ENCODE results near the gene STK32C.

Gene STK32C

GRCh38 chr10:132206806-132207535 is 100.8 kb downstream of the STK32C start:
- DNase-seq: no peak

GRCh38 chr10:132206377-132206745 is 101.4 kb downstream of the STK32C start:
- DNase-seq: no peak

DNA sequence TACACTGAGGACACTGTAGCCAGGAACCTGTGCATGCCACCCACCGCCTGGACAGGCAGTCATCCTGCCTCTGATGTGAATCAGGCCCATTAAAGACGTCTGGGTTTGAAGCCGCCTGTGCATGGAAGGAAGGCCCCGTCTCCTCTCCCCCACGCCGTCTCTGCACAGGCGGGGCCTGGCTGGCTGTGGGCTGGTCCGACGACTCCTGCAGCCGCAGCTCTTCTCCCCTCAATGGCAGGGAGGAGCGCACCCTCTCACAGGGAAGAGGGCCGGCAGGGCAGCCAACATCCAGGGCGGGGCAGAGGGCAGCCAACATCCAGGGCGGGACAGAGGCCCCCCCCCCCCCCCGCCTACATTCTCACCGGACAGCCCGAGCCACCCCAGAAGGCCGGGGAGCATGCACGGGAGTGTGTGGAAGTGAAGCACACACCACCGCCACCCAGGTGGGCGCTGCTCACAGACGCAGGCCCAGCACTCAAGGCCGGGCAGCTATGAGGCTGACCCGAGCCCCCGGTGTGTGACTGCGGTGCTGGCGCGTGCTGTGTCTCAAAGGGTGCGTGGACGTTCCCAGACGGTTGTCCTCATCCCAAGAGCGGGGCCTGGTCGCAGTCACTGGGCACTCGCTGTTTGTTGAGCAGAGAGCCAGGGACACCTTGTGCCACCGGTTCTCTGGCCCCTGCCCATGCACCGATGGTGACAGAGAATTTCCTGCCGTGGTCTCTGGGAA is 101.9 kb downstream of the STK32C start:
- no peak for DNase-seq

GRCh38 chr10:132204781-132205473 is 102.8 kb downstream of the STK32C start:
- no peak for DNase-seq

GRCh38 chr10:132204078-132204780 is 103.5 kb downstream of the STK32C start:
- DNase-seq: no peak

DNA sequence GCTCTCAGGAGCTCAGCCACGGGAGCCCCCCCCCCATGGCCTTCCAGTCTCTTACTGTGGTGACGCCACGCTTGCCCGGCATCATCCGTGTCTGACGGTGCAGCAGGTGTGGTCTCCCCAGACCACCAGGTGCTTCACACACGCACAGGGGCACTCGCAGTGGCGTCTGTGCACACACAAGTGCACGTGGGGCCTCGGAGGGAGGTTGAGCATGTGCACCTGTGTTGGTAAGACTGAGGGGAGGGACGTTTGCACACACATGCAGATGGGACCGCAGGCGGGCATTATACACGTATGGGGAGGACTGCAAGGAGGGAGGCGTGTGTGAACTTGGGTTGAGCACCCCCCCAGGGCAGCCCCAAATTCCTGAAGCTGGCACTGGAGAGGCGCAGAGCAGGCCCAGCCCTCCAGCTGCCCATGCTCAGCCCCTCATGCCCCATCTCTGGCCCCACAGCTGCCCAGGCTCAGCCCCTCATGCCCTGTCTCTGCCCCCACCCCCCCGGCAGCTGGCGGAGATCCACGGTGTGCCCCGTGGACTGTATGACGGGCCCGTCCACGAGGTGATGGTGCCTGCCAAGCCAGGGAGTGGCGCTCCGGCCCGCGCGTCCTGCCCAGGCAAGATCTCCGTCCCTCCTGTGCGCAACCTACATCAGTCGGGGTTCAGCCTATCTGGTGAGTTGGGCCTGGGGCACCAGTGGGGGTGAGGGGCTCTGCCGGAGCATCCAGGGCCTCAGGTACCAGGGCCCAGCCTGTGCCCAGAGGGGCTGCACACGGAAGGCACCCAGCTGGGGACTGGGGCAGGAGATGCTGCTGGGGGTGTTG is 104.3 kb downstream of the STK32C start:
- DNase-seq: no peak

GRCh38 chr10:132202070-132202970 is 105.4 kb downstream of the STK32C start:
- DNase-seq: no peak

DNA sequence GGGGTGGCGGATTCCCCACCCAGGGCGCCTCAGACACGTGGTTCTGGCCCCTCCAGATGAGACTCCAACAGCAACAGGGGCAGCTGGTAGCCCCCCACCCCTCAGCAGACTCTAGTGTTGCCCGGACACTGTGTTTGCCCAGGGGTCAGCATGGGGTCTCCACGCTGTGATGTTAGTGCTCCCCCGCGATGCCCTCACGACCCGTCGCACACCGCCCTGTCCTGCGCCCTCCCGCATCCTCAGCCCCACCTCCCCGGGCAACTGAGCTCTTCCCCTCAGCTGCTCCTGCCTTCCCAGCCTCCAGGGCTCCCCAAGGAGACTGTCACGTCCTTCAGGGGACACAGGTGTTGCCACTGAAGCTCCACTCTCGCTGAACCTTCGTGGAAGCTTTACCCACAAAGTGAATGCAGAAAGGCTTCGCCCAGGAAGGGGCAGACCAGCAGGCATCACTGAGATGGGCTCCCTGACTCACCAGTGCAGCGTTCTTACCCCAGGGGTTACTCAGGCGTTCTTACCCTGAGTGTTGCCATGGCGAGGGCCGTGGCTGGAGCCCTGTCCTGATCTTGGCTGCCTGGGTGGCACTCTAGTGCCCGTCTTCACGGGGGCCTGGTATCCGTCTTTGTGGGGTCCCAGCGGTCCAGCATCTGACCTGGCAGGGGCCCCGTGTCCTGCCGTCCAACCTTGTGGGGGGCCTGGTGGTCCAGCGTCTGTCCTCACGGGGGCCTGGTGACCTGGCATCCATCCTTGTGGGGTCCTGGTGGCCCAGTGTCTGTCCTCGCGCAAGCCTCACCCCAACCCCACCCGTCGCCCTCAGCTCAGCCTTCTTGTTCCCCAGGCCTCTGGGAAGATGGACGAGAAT is 106.4 kb downstream of the STK32C start:
- no peak for DNase-seq

- no peak for DNase-seq
These were observed 107.2 kb downstream of the STK32C start for GRCh38 chr10:132200344-132201110.

- no peak for DNase-seq
These were observed 107.9 kb downstream of the STK32C start for GRCh38 chr10:132199854-132200311.

GRCh38 chr10:132199268-132199853 is 108.4 kb downstream of the STK32C start:
- no peak for DNase-seq

DNA sequence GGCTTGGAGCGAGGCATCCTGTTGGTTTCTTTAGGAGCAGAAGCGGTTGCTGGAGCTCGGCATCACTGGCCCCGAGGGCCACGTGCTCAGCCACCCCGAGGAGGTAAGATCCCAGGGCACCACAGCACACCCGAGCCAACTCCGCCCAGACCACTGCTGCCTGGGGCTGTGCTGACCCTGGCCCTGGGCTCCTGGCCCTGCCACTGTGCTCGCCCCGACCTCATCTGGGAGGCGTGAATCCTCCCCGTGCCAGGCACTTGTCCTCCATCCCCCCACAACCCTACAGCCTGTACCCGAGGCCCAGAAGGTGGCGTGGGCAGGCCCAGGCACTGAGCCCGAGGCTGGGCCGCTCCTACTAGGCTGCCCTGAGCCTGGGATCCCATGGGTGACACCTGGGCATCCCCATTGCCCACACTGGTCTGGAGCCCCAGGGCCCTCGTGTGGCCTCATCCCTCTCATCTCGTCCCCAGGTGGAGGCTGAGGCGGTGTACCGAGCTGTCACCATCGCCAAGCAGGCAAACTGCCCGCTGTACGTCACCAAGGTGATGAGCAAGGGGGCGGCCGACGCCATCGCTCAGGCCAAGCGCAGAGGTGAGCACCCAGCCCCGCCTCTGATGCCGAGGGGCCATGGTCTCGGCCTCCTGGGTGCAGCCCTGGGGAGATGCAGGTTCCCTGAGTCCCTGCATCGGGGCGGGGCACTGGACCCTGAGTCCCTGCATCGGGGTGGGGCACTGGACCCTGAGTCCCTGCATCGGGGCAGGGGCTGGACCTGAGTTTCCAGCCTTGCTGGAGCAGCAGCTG is 109.2 kb downstream of the STK32C start:
- no peak for DNase-seq

DNA sequence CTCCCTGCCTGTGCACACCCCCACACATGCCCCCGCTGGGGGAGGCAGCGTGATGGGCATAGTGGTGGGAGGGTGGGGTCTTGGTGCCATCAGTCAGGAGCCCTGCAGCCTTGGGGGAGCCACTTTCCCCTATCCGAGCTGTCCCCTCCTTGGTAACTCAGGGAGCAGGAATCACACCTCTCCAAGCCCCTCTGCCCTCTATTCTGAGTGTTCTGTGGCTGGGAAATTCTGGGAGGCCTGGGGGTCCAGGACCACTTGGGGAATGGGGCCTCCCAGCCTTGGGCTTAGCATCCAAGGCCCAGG is 109.7 kb downstream of the STK32C start:
- DNase-seq: no peak

GRCh38 chr10:132197271-132198067 is 110.3 kb downstream of the STK32C start:
- no peak for DNase-seq

- no peak for DNase-seq
These were observed 111.3 kb downstream of the STK32C start for GRCh38 chr10:132196178-132197113.

- no peak for DNase-seq
These were observed 112.2 kb downstream of the STK32C start for GRCh38 chr10:132195366-132196075.
